ENCODE results near the gene PAQR3.

DNA sequence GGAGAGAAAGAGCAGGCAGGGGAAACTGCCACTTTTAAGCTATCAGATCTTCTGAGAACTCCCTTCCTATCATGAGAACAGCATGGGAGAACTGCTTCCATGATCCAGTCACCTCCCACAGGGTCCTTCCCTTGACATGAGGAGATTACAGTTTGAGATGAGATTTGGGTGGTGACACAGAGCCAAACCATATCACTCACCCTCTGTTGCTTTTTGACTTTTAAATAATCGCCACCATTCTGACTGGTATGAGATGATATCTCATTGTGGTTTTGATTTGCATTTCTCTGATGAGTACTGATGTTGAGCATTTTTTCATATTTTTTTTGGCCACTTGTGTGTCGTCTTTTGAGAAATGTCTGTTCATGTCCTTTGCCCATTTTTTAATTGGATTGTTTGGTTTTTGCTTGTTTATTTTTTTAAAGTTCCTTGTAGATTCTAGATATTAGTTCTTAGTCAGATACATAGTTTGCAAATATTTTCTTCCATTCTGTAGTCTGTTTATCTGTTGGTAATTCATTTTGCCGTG is 6.5 kb upstream of the PAQR3 start:
- TF ChIP-seq, protein P1, sequence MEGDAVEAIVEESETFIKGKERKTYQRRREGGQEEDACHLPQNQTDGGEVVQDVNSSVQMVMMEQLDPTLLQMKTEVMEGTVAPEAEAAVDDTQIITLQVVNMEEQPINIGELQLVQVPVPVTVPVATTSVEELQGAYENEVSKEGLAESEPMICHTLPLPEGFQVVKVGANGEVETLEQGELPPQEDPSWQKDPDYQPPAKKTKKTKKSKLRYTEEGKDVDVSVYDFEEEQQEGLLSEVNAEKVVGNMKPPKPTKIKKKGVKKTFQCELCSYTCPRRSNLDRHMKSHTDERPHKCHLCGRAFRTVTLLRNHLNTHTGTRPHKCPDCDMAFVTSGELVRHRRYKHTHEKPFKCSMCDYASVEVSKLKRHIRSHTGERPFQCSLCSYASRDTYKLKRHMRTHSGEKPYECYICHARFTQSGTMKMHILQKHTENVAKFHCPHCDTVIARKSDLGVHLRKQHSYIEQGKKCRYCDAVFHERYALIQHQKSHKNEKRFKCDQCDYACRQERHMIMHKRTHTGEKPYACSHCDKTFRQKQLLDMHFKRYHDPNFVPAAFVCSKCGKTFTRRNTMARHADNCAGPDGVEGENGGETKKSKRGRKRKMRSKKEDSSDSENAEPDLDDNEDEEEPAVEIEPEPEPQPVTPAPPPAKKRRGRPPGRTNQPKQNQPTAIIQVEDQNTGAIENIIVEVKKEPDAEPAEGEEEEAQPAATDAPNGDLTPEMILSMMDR (conservative IDR thresholded peaks at IDR 0.05), result no peak
- no peak for TF ChIP-seq ZFX (IDR thresholded peaks at IDR 0.05)
